ENCODE results near the gene PLA2G2F.

- TF ChIP-seq CTCF (IDR thresholded peaks at IDR 0.05), result no peak
- no peak for TF ChIP-seq POLR2A (IDR thresholded peaks at IDR 0.05)
These were observed 30.6 kb upstream of the PLA2G2F start for GRCh38 chr1:20108366-20109123.

Measured in testis (tissue), 2 donors.